Glutamatergic neuron (in vitro differentiated cells): ENCODE results near the gene ATG2A. TPM values are rescaled to one million over a fixed set of nuclear protein-coding genes. Genes with fewer than 3 reads are reported as not detected.

Experiments
- DNase-seq: peaks from one replicate; pipeline ENCODE4 v3.0.0; 2022
- H3K27ac Mint-ChIP-seq: one replicate; pipeline ENCODE4 v1.8.0; 2020; ENCODE audit warnings: mild to moderate bottlenecking, mixed read lengths, inconsistent platforms; ENCODE audit not compliant: unreplicated experiment
- H3K27me3 Mint-ChIP-seq: one replicate; pipeline ENCODE4 v1.8.0; 2020; ENCODE audit warnings: mild to moderate bottlenecking, moderate library complexity, mixed read lengths, inconsistent platforms; ENCODE audit not compliant: unreplicated experiment
- H3K36me3 Mint-ChIP-seq: one replicate; pipeline ENCODE4 v1.8.0; 2020; ENCODE audit warnings: mild to moderate bottlenecking, mixed read lengths, inconsistent platforms; ENCODE audit not compliant: unreplicated experiment
- H3K4me1 Mint-ChIP-seq: one replicate; pipeline ENCODE4 v1.8.0; 2020; ENCODE audit warnings: mild to moderate bottlenecking, low read depth, mixed read lengths, inconsistent platforms; ENCODE audit not compliant: unreplicated experiment
- H3K4me3 Mint-ChIP-seq: one replicate; pipeline ENCODE4 v1.8.0; 2020; ENCODE audit warnings: mild to moderate bottlenecking, mixed read lengths, inconsistent platforms; ENCODE audit not compliant: unreplicated experiment
- H3K9me3 Mint-ChIP-seq: one replicate; pipeline ENCODE4 v1.8.0; 2020; ENCODE audit warnings: mild to moderate bottlenecking, moderate library complexity, mixed read lengths, inconsistent platforms; ENCODE audit not compliant: unreplicated experiment
- CTCF ChIP-seq: fragments of 200-600 bp; sonication (generic); IDR thresholded peaks from one replicate; pipeline ENCODE4 v1.5.0; 2021; ENCODE audit not compliant: partially characterized antibody, unreplicated experiment
- total RNA-seq: library from RNA; stranded (reverse); fragmentation: NEBNext Ultra II Directional; extraction: Animal tissue kit (Norgen Biotek cat#: 25700); gene quantifications from one replicate; pipeline ENCODE4 v1.2.1, GENCODE V29; 2021; ENCODE audit not compliant: unreplicated experiment

The ATG2A gene
- total RNA-seq, 1 donor from 2014 or later, result 25.9 TPM

GRCh38 chr11:64919627-64920026 is 2.6 kb upstream of the ATG2A start:
- TF ChIP-seq CTCF, result no peak
- Mint-ChIP-seq H3K9me3 (peaks cover 8% of the 10 kb centered on the region), H3K4me1 (peaks cover 19% of the 10 kb centered on the region), H3K36me3 (no peaks in the 10 kb centered on the region), H3K27ac (peak overlapping the region; percentile 82), H3K4me3 (peak overlapping the region; percentile 75), H3K27me3 (peaks cover 5% of the 10 kb centered on the region)
- DNase-seq, result no peak

- no peak for DNase-seq
- Mint-ChIP-seq H3K27ac (peak overlapping the region; percentile 72), H3K36me3 (no peaks in the 10 kb centered on the region), H3K4me1 (peaks cover 15% of the 10 kb centered on the region), H3K4me3 (peak overlapping the region; percentile 93), H3K27me3 (peaks cover 8% of the 10 kb centered on the region), H3K9me3 (peaks cover 8% of the 10 kb centered on the region)
- TF ChIP-seq CTCF, result no peak
Measured at GRCh38 chr11:64918017-64918416, 1.0 kb upstream of the ATG2A start.

- H3K27me3 Mint-ChIP-seq, result peaks cover 8% of the 10 kb centered on the region
- no peaks in the 10 kb centered on the region for H3K36me3 Mint-ChIP-seq
- H3K4me1 Mint-ChIP-seq, result peaks cover 15% of the 10 kb centered on the region
- no peak for DNase-seq
- TF ChIP-seq CTCF, result no peak
- peaks cover 8% of the 10 kb centered on the region for H3K9me3 Mint-ChIP-seq
- peak overlapping the region; percentile 93 for H3K4me3 Mint-ChIP-seq
- H3K27ac Mint-ChIP-seq, result peak overlapping the region; percentile 72
Measured at GRCh38 chr11:64917663-64917995, 620 bp upstream of the ATG2A start.

GRCh38 chr11:64916040-64916774 is 802 bp downstream of the ATG2A start:
- DNase-seq, result no peak
- no peak for TF ChIP-seq CTCF
- Mint-ChIP-seq H3K9me3 (peaks cover 7% of the 10 kb centered on the region), H3K4me1 (peaks cover 15% of the 10 kb centered on the region), H3K27ac (peak overlapping the region; percentile 59), H3K36me3 (no peaks in the 10 kb centered on the region), H3K4me3 (peak overlapping the region; percentile 93), H3K27me3 (peaks cover 8% of the 10 kb centered on the region)

GRCh38 chr11:64915376-64915887 is 1.6 kb downstream of the ATG2A start:
- H3K4me3 Mint-ChIP-seq, result peak overlapping the region; percentile 93
- peaks cover 7% of the 10 kb centered on the region for H3K9me3 Mint-ChIP-seq
- H3K36me3 Mint-ChIP-seq, result no peaks in the 10 kb centered on the region
- DNase-seq, result no peak
- no peak for TF ChIP-seq CTCF
- peaks cover 15% of the 10 kb centered on the region for H3K4me1 Mint-ChIP-seq
- peaks cover 10% of the 10 kb centered on the region for H3K27me3 Mint-ChIP-seq
- no peak overlapping the region for H3K27ac Mint-ChIP-seq
